K562 (cell line): ENCODE measurements around the gene SOX21. TPM values are rescaled to one million over a fixed set of nuclear protein-coding genes. Genes with fewer than 3 reads are reported as not detected.

ENCODE experiments used
- ATAC-seq: fragments of 200-7000 bp; cut with Tn5 transposase; 3 replicates; pipeline ENCODE4 v1.9.1; 2020; ENCODE audit warnings: moderate library complexity
- BruUV-seq: library from RNA; stranded (reverse); fragments of 400-500 nt; replicated peaks from 2 replicates; lab custom pipeline; 2021; lab: Mats Ljungman, UMichigan
- CTCF ChIA-PET: fragments of 300-600 bp; formaldehyde crosslinking; extraction: SDS; loops from one replicate; lab custom pipeline; 2021; ENCODE audit warnings: low intra/inter-chr PET ratio; lab: Yijun Ruan, JAX
- POLR2A ChIA-PET: fragments of 300-600, 350-650 bp; sonication (Branson Sonifier 250); formaldehyde crosslinking; extraction: SDS; loops from one replicate; lab custom pipeline; 2021; ENCODE audit warnings: antibody characterized with exemption, inconsistent platforms; lab: Yijun Ruan, JAX
- DNase-seq, 4 experiments: peaks; one replicate each; pipeline versions ENCODE4 v3.0.0 to v3.0.0-alpha.2; 2011 to 2018; ENCODE audit warnings: low spot score in 3 of 4, mixed read lengths in 3 of 4; ENCODE audit errors: extremely low read depth in 1 of 4
- FAIRE-seq: peaks from 2 replicates; lab custom pipeline; 2011; peaks lifted over from hg19 to GRCh38; lab: Jason Lieb, UNC
- H2AFZ ChIP-seq: 2 replicates; pipeline ENCODE4 v1.6.0; 2011; ENCODE audit warnings: low read depth, low read length, control low read depth, inconsistent platforms
- H3K27ac ChIP-seq: fragments of 200-600 bp; 3 replicates; pipeline ENCODE4 v1.8.0; 2011; ENCODE audit warnings: low read depth, mild to moderate bottlenecking, control low read depth, inconsistent platforms, low read length, moderate library complexity, mixed read lengths; ENCODE audit errors: extremely low read depth
- H3K27me3 ChIP-seq, 2 experiments: fragments of 300-600 bp in 1 of 2; 2 replicates in 1 of 2; 3 replicates in 1 of 2; pipeline versions ENCODE4 v1.6.0 to v1.8.0; 2011; ENCODE audit warnings: inconsistent platforms in 2 of 2, low read length in 2 of 2, mild to moderate bottlenecking in 1 of 2, mixed read lengths in 1 of 2, moderate library complexity in 1 of 2; ENCODE audit not compliant: control insufficient read depth in 2 of 2, insufficient read depth in 2 of 2
- H3K36me3 ChIP-seq: fragments of 300-600 bp; 3 replicates; pipeline ENCODE4 v1.8.0; 2011; ENCODE audit warnings: mild to moderate bottlenecking, low read length, inconsistent platforms; ENCODE audit not compliant: control insufficient read depth, insufficient read depth
- H3K4me1 ChIP-seq, 2 experiments: fragments of 200-600 bp in 1 of 2; replicated peaks in 1 of 2; 2 replicates in 1 of 2; 3 replicates in 1 of 2; pipeline versions ENCODE4 v1.5.1 to v1.8.0; 2011; ENCODE audit warnings: inconsistent platforms in 2 of 2, low read length in 2 of 2, mild to moderate bottlenecking in 1 of 2, mixed read lengths in 1 of 2, moderate library complexity in 1 of 2; ENCODE audit not compliant: control insufficient read depth in 2 of 2, insufficient read depth in 2 of 2
- H3K4me2 ChIP-seq: 2 replicates; pipeline ENCODE4 v1.6.1; 2011; ENCODE audit warnings: low read length, control low read depth, inconsistent platforms, mixed read lengths; ENCODE audit not compliant: insufficient read depth
- H3K4me3 ChIP-seq: fragments of 200-600 bp; sonication (generic), shearing (Covaris generic); 2 replicates; pipeline ENCODE4 v1.5.1; 2016; ENCODE audit warnings: control low read depth, inconsistent platforms
- H3K79me2 ChIP-seq: fragments of 200-600 bp; 3 replicates; pipeline ENCODE4 v1.8.0; 2011; ENCODE audit warnings: low read length, inconsistent platforms; ENCODE audit not compliant: control insufficient read depth, insufficient read depth
- H3K9ac ChIP-seq, 2 experiments: 2 replicates each; pipeline versions ENCODE4 v1.6.0 to v1.6.1; 2011; ENCODE audit warnings: low read depth in 2 of 2, low read length in 2 of 2, control low read depth in 1 of 2, inconsistent platforms in 1 of 2, mild to moderate bottlenecking in 1 of 2, mixed read lengths in 1 of 2; ENCODE audit not compliant: insufficient read depth in 1 of 2
- H3K9me1 ChIP-seq: one replicate; pipeline ENCODE4 v1.6.0; 2011; ENCODE audit warnings: inconsistent platforms, mild to moderate bottlenecking, low read length, moderate library complexity; ENCODE audit not compliant: control insufficient read depth, insufficient read depth
- H3K9me3 ChIP-seq: replicated peaks from 2 replicates; pipeline ENCODE4 v1.5.1; 2011; ENCODE audit warnings: low read depth, low read length, inconsistent platforms; ENCODE audit not compliant: control insufficient read depth, insufficient read depth
- H4K20me1 ChIP-seq: replicated peaks from 2 replicates; pipeline ENCODE4 v1.6.1; 2011; ENCODE audit warnings: low read length, inconsistent platforms, mixed read lengths; ENCODE audit not compliant: control insufficient read depth, insufficient read depth
- ARID2 ChIP-seq: fragments of 450-650 bp; IDR thresholded peaks from 2 replicates; pipeline ENCODE4 v1.6.1; 2017; ENCODE audit warnings: antibody characterized with exemption, mild to moderate bottlenecking
- ARNT ChIP-seq, 2 experiments: fragments of 450-650 bp; IDR thresholded peaks; 2 replicates each; pipeline ENCODE4 v1.6.1; 2016; ENCODE audit warnings: mild to moderate bottlenecking in 1 of 2
- CBFA2T3 ChIP-seq: fragments of 450-650 bp; IDR thresholded peaks from 2 replicates; pipeline ENCODE4 v1.6.1; 2017
- CREM ChIP-seq: IDR thresholded peaks from 2 replicates; pipeline ENCODE4 v1.6.1; 2014; ENCODE audit warnings: antibody characterized with exemption, low read depth
- ELF1 ChIP-seq: fragments of 200-800 bp; sonication (Bioruptor generic); IDR thresholded peaks from 2 replicates; pipeline ENCODE4 v1.6.1; 2016; ENCODE audit warnings: missing genetic modification characterization, missing compliant biosample characterization
- MTA2 ChIP-seq: fragments of 450-650 bp; IDR thresholded peaks from 2 replicates; pipeline ENCODE4 v1.6.1; 2016; ENCODE audit warnings: low read depth
- PTRF ChIP-seq: fragments of 450-650 bp; IDR thresholded peaks from 2 replicates; pipeline ENCODE4 v1.6.1; 2016; ENCODE audit warnings: mild to moderate bottlenecking, missing genetic modification characterization, missing compliant biosample characterization
- RAD51 ChIP-seq: fragments of 450-650 bp; IDR thresholded peaks from 2 replicates; pipeline ENCODE4 v1.7.1; 2016; ENCODE audit warnings: low read depth, mild to moderate bottlenecking, borderline replicate concordance
- ZNF140 ChIP-seq: fragments of 250-450 bp; sonication (Bioruptor Pico); IDR thresholded peaks from 2 replicates; pipeline ENCODE4 v1.8.0; 2021; ENCODE audit warnings: moderate library complexity, mild to moderate bottlenecking, inconsistent platforms
- ZNF507 ChIP-seq: conservative IDR thresholded peaks from 2 replicates; pipeline ENCODE4 v1.6.1; 2017; ENCODE audit warnings: missing genetic modification characterization, missing compliant biosample characterization
- ZSCAN32 ChIP-seq: fragments of 450-650 bp; formaldehyde crosslinking; IDR thresholded peaks from 2 replicates; pipeline ENCODE4 v1.4.0; 2020; ENCODE audit warnings: mild to moderate bottlenecking, moderate library complexity
- WGBS: fragments of 100-300 bp; shearing (Covaris generic); methylation state at CpG from one replicate; pipeline ENCODE4 v1.1.6; 2016; ENCODE audit warnings: low coverage, mixed read lengths; ENCODE audit not compliant: insufficient coverage; ENCODE audit errors: missing lambda C conversion rate; 5-methylcytosine and 5-hydroxymethylcytosine counted together
- in situ Hi-C: fragments of 300-500 bp; cut with MboI; formaldehyde crosslinking; loops from 4 replicates; pipeline ENCODE4 v1.15.0; 2018; ENCODE audit warnings: inconsistent platforms, mixed read lengths
- intact Hi-C: fragments of 100-400 bp; cut with micrococcal nuclease; formaldehyde crosslinking; loops from 2 replicates; pipeline ENCODE4 v1.14.2; 2022
- polyA plus RNA-seq, 8 experiments: library from polyadenylated mRNA; depleted of rRNA in 4 of 8; stranded (reverse) in 5 of 8; unstranded in 3 of 8; fragments of >200 nt; fragmentation: Nextera tagmentation in 2 of 8; fragmentation: Illumina TruSeq in 1 of 8; extraction: Ambion mirVana in 2 of 8; extraction: Trizol in 1 of 8; gene quantifications; 2 replicates each; pipeline versions ENCODE4 v1.2.1 to v1.2.3, GENCODE V29; 2011 to 2014; ENCODE audit warnings: inconsistent platforms in 1 of 8, missing spikeins in 1 of 8
- total RNA-seq, 7 experiments: library from RNA; depleted of rRNA in 6 of 7; stranded (reverse); fragments of >200 nt in 6 of 7; fragmentation: Illumina TruSeq in 2 of 7; extraction: Trizol in 2 of 7; gene quantifications; 2 replicates each; pipeline versions ENCODE4 v1.2.1 to v1.2.3, GENCODE V29; 2011 to 2021; ENCODE audit warnings: low replicate concordance in 1 of 7
- TF ChIP-seq, protein P1 (sequence below), 2 experiments: fragments of 150-350 bp in 1 of 2; IDR thresholded peaks; 2 replicates each; pipeline ENCODE4 v1.6.1; 2012 to 2016; ENCODE audit warnings: low read depth in 2 of 2, low read length in 2 of 2, mild to moderate bottlenecking in 1 of 2, moderate library complexity in 1 of 2
- TF ChIP-seq, protein P2 (sequence below), 2 experiments: fragments of 450-650 bp; IDR thresholded peaks; 2 replicates each; pipeline ENCODE4 v1.6.1; 2018; ENCODE audit warnings: mild to moderate bottlenecking in 2 of 2, low read depth in 1 of 2; ENCODE audit not compliant: partially characterized antibody in 2 of 2

The SOX21 gene
- total and polyA plus RNA-seq, 9 of the 15 experiments (the other 6 are each of a cell fraction or from before 2014, with no cell fraction given) = 0.07 TPM; not detected in 8

DNA sequence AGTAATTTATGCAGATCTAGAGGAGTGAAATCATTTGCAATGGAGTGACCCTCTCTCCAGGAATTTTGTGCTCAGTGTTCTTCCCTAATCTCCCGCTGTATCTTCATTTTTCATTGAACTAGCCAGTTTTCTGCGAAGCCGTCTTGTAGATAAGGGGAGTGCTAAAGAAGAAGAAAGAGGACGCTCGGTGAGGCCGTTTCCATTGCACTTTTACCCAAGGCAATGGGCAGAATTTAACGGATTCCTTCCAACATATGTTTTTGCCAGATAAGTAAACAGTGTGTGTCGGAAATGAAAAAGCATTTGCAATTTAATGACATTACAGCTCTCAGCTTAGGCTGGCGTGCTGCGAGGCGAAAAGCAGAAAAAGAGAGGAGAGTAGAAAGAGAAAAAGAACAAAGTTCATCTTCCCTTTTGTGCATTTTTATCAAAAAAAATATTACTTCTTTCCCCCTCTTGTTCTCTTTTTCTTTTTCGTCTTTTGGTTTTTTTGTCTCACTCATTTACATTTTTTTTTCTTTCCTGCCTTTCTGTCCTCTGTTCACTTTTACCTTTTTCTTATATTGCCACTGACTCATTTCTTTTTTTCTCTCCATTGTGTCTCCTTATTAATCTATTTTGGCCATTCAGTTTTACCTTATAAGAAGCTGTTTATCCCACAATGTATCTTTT, 49.9 kb downstream of the SOX21 start (continued):
- TF ChIP-seq RAD51 = 0 out of 2 replicates have a peak, but pooled peaks have one; percentile 5
- peak; percentile 81 for TF ChIP-seq MTA2
- TF ChIP-seq CBFA2T3 = peak; percentile 94
- TF ChIP-seq ZNF507 (tag) = no peak
- peak; percentile 64 to 87; a peak in 3 of 4 replicates for TF ChIP-seq ARNT (IDR thresholded peaks at IDR 0.05)
- TF ChIP-seq CREM = 0 out of 2 replicates have a peak, but pooled peaks have one; percentile 22

DNA sequence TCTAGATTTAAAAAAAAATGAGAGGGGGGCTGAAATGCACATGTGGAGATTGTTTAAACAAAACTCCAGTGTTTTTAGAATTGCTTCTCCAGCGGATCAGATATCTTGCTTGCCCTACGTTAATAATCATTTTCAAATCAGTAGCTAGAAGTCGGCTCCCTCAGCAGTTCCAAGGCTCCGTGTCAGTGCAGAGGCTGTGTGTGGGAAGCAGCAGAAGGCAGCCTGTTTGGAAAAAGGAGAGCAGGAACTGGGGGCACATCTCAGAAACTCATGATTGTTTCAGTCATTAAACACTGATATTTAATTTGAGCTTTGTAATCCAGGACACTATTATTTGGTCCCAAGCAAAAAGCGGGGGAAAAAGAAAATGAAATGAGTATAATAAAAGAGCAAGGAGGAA, 50.9 kb downstream of the SOX21 start:
- Histone ChIP-seq H3K4me1 (peaks cover 9 to 67% of the 10 kb centered on the region in 2 experiments), H3K4me3 (no peak overlapping the region), H3K9me3 (no peaks in the 10 kb centered on the region), H2AFZ (peak overlapping the region; percentile 47), H4K20me1 (no peaks in the 10 kb centered on the region), H3K9ac (peak overlapping the region in 1 of 2 experiments; percentile 27; a peak in 1 of 4 replicates), H3K36me3 (no peaks in the 10 kb centered on the region), H3K9me1 (no peaks in the 10 kb centered on the region), H3K79me2 (no peaks in the 10 kb centered on the region), H3K27me3 (no peaks in the 10 kb centered on the region), H3K27ac (peak overlapping the region; percentile 34; the same call in 1 of the 3 replicates), H3K4me2 (no peak overlapping the region; the same call in 1 of the 2 replicates)
- 9% methylated on average over 5 of the region's 5 CpGs for WGBS
- in situ Hi-C loops = loop anchor here (25.0 kb wide), 1 partner anchor 751 kb away; no protein-coding TSS in a partner anchor
- FAIRE-seq (no peak), ATAC-seq (no peak), DNase-seq (no peak)
- ChIA-PET POLR2A (interaction anchor here (0.6 to 2.2 kb wide), 4 partner anchors 9 to 51 kb away, joined by 3 to 6 read pairs (median 4); partner anchors contain the start of gene SOX21), CTCF (interaction anchor here (0.7 kb wide), 2 partner anchors 16 to 161 kb away, joined by 3 read pairs; no protein-coding TSS in a partner anchor)
- intact Hi-C loops = loop anchor here (2.0 to 10.0 kb wide), 4 partner anchors 41 to 743 kb away; no protein-coding TSS in a partner anchor
- BruUV-seq = no TSS peak
- TF ChIP-seq PTRF (tag) (no peak), ZSCAN32 (CRISPR knock-in tag) (no peak), ARID2 (no peak), ZNF140 (CRISPR knock-in tag) (no peak), ELF1 (tag) (no peak)
- TF ChIP-seq, protein P1, sequence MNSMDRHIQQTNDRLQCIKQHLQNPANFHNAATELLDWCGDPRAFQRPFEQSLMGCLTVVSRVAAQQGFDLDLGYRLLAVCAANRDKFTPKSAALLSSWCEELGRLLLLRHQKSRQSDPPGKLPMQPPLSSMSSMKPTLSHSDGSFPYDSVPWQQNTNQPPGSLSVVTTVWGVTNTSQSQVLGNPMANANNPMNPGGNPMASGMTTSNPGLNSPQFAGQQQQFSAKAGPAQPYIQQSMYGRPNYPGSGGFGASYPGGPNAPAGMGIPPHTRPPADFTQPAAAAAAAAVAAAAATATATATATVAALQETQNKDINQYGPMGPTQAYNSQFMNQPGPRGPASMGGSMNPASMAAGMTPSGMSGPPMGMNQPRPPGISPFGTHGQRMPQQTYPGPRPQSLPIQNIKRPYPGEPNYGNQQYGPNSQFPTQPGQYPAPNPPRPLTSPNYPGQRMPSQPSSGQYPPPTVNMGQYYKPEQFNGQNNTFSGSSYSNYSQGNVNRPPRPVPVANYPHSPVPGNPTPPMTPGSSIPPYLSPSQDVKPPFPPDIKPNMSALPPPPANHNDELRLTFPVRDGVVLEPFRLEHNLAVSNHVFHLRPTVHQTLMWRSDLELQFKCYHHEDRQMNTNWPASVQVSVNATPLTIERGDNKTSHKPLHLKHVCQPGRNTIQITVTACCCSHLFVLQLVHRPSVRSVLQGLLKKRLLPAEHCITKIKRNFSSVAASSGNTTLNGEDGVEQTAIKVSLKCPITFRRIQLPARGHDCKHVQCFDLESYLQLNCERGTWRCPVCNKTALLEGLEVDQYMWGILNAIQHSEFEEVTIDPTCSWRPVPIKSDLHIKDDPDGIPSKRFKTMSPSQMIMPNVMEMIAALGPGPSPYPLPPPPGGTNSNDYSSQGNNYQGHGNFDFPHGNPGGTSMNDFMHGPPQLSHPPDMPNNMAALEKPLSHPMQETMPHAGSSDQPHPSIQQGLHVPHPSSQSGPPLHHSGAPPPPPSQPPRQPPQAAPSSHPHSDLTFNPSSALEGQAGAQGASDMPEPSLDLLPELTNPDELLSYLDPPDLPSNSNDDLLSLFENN (IDR thresholded peaks at IDR 0.05; ENCODE audit: low read depth in 2 of 2, low read length in 2 of 2) = no peak
- TF ChIP-seq, protein P2, sequence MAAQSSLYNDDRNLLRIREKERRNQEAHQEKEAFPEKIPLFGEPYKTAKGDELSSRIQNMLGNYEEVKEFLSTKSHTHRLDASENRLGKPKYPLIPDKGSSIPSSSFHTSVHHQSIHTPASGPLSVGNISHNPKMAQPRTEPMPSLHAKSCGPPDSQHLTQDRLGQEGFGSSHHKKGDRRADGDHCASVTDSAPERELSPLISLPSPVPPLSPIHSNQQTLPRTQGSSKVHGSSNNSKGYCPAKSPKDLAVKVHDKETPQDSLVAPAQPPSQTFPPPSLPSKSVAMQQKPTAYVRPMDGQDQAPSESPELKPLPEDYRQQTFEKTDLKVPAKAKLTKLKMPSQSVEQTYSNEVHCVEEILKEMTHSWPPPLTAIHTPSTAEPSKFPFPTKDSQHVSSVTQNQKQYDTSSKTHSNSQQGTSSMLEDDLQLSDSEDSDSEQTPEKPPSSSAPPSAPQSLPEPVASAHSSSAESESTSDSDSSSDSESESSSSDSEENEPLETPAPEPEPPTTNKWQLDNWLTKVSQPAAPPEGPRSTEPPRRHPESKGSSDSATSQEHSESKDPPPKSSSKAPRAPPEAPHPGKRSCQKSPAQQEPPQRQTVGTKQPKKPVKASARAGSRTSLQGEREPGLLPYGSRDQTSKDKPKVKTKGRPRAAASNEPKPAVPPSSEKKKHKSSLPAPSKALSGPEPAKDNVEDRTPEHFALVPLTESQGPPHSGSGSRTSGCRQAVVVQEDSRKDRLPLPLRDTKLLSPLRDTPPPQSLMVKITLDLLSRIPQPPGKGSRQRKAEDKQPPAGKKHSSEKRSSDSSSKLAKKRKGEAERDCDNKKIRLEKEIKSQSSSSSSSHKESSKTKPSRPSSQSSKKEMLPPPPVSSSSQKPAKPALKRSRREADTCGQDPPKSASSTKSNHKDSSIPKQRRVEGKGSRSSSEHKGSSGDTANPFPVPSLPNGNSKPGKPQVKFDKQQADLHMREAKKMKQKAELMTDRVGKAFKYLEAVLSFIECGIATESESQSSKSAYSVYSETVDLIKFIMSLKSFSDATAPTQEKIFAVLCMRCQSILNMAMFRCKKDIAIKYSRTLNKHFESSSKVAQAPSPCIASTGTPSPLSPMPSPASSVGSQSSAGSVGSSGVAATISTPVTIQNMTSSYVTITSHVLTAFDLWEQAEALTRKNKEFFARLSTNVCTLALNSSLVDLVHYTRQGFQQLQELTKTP (IDR thresholded peaks at IDR 0.05; ENCODE audit: low read depth in 1 of 2, partially characterized antibody in 2 of 2) = no peak
